BE2C (cell line): ENCODE results near the gene ALPK3.
"Not testable (repeated sequence)": the region's sequence is repeated elsewhere in the genome, so short reads cannot be mapped to it uniquely, and the experiment has no call there.

Experiments
- DNase-seq: peaks from one replicate; pipeline ENCODE4 v3.0.0-alpha.2; 2020
- H3K27me3 ChIP-seq: fragments of 250-450 bp; sonication (Bioruptor Pico); 2 replicates; pipeline ENCODE4 v1.5.1; 2020; ENCODE audit warnings: mild to moderate bottlenecking
- H3K36me3 ChIP-seq: fragments of 250-450 bp; sonication (Bioruptor Pico); 2 replicates; pipeline ENCODE4 v1.5.1; 2020; ENCODE audit warnings: mild to moderate bottlenecking
- H3K4me1 ChIP-seq: fragments of 250-450 bp; sonication (Bioruptor Pico); 2 replicates; pipeline ENCODE4 v1.5.1; 2020
- H3K4me3 ChIP-seq: 2 replicates; pipeline ENCODE4 v1.5.1; 2011; ENCODE audit warnings: low read depth, low read length
- H3K9me3 ChIP-seq: fragments of 250-450 bp; sonication (Bioruptor Pico); 2 replicates; pipeline ENCODE4 v1.5.1; 2020
- TF ChIP-seq, protein P1 (sequence below): IDR thresholded peaks from 2 replicates; pipeline ENCODE4 v1.5.1; 2012; ENCODE audit warnings: mild to moderate bottlenecking, low read depth, low read length

ALPK3 gene

DNA sequence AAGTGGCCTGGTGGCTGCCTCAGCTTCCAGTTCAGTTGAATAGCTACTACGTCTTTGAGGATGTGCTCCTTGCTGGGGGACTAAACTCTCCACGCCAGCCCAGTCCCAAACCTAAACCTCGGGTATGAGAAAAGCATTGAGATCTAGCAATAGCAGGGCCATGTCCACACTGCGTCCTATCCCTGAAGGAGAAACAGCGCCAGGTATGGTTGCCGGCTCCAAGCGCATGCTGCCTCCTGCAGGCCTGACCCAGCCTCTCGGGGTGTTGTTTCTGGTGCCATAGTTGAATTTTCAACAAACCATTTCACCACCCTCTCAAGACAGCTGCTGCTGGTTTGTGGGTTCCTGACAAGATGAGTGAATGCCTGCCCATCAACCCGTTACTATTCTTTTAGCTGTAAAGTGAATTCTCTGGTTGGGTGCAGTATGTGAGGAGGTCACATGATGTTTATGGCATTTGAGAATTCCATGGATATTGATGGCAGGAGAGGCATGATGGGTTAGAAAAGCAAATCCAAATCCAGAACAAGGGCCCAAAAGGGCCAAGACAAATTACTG lies 54.4 kb downstream of the ALPK3 start:
- Histone ChIP-seq H3K27me3 (no peaks in the 10 kb centered on the region), H3K36me3 (no peaks in the 10 kb centered on the region), H3K9me3 (no peaks in the 10 kb centered on the region), H3K4me3 (no peak overlapping the region), H3K4me1 (peaks cover 8% of the 10 kb centered on the region)
- DNase-seq = no peak
- TF ChIP-seq, protein P1, sequence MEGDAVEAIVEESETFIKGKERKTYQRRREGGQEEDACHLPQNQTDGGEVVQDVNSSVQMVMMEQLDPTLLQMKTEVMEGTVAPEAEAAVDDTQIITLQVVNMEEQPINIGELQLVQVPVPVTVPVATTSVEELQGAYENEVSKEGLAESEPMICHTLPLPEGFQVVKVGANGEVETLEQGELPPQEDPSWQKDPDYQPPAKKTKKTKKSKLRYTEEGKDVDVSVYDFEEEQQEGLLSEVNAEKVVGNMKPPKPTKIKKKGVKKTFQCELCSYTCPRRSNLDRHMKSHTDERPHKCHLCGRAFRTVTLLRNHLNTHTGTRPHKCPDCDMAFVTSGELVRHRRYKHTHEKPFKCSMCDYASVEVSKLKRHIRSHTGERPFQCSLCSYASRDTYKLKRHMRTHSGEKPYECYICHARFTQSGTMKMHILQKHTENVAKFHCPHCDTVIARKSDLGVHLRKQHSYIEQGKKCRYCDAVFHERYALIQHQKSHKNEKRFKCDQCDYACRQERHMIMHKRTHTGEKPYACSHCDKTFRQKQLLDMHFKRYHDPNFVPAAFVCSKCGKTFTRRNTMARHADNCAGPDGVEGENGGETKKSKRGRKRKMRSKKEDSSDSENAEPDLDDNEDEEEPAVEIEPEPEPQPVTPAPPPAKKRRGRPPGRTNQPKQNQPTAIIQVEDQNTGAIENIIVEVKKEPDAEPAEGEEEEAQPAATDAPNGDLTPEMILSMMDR = no peak

DNA sequence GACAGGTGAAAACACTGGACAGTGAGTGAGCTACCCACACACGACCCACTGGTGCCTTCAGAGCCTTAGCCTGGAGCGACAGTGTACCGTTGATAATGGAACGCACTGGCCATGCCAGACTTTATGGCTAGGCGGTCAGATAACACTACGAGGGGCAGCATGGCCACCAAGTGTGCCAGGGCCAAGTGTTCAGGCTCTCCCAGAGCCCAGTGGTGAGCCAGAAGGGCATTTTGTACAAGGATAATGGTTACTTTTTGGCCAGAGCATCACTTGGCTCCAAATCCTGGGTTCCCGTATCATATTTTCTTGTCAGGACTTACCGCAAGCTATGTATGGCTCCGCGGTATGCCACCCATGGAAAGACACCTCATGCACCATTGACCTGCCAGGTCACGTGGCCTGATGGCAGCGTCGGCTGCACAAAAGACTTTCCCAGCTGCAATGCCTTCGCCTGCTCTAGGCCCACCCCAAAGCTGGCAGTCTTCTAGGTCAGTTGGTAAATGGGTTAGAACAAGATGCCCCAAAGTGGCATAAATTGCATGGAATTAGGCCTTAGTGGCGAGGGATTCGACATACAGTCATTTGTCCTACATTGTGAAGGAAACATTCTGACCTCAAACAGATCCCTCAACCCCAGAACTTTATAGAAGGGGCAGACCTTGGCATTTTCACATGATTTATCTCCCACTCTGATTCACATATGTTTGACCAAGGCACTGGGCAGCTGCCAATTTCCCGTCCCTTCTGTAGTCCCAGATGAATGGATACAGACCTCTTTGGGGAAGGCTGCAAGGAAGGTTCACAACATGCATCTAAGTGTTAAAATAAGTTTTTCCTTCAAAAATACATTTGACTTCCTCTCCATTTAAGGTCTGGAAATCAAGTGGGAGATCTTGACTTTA lies 55.1 kb downstream of the ALPK3 start:
- peaks cover 8% of the 10 kb centered on the region for H3K4me1 ChIP-seq
- TF ChIP-seq, protein P1 = no peak
- DNase-seq = no peak
- no peaks in the 10 kb centered on the region for H3K27me3 ChIP-seq
- H3K4me3 ChIP-seq = no peak overlapping the region
- H3K36me3 ChIP-seq = no peaks in the 10 kb centered on the region
- no peaks in the 10 kb centered on the region for H3K9me3 ChIP-seq

DNA sequence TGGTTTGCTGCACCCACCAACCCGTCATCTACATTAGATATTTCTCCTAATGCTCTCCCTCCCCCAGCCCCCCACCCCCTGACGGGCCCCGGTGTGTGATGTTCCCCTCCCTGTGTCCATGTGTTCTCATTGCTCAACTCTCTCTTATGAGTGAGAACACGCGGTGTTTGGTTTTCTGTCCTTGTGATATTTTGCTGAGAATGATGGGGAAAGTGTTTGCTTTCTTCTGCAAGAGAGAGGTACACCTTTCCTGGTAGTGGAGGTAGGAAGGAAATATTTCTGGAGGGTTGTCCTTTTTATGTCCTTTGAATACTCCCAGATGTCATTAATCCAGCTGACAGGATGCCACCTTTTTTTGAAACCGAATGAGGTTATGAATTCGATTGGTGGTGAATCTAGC lies 56.8 kb downstream of the ALPK3 start:
- Histone ChIP-seq H3K9me3 (no peaks in the 10 kb centered on the region), H3K27me3 (no peaks in the 10 kb centered on the region), H3K36me3 (no peaks in the 10 kb centered on the region), H3K4me3 (no peak overlapping the region), H3K4me1 (peaks cover 8% of the 10 kb centered on the region)
- TF ChIP-seq, protein P1 = no peak
- DNase-seq = no peak

DNA sequence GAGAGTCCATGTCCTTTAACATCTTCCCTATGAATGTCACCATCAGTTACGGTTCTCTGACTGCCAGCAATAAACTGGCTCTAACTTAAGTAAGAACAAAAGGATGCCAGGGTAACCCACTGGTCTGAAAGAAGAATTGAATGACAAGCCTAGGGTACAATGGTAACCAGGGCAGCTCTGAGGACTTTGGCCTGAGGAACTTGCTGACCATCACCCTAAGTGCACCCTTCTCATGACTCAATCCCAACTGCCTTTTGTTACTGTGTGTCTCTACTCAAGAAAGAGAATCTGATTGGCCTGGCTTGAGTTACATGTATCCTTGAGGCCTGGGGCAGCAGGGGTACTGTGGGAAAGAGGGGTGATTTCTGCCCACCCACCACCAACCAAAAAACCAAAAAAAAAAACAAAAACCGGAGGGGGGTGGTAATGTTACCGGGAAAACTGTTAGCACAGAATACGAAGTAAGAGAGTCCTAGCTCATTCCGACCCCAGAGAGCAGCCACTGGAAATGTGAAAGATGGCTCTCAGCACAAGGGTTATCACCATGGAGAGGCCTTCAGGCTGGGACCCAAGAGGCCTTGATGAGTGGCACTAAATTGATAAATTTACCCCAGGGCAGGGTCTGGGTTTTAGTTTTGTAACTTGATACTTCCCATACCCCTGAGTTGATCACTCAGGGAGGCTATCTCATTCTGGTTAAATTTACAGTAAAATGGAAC lies 58.0 kb downstream of the ALPK3 start:
- Histone ChIP-seq H3K27me3 (no peaks in the 10 kb centered on the region), H3K4me3 (no peak overlapping the region), H3K4me1 (peaks cover 8% of the 10 kb centered on the region), H3K9me3 (no peaks in the 10 kb centered on the region), H3K36me3 (no peaks in the 10 kb centered on the region)
- DNase-seq = peak; percentile 40
- TF ChIP-seq, protein P1 = no peak

DNA sequence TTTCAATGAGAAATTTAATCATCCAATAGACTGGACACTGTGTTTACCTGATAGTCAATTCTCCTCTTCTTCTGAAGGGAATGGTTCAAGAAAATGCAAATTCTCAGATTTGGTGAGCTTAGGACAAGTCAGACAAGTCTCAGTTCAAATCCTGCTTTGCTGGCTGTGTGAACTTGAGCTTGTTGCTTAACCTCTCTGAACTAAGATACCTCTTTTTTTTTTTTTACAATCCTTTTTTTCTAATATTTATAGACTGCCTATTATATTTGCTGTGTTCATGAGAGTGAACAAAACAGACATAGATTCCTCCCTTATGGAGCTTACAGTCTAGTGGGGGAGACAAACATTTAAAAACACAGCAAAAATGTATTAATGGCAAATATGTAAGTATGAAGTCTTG lies 59.1 kb downstream of the ALPK3 start:
- Histone ChIP-seq H3K4me1 (peaks cover 8% of the 10 kb centered on the region), H3K36me3 (no peaks in the 10 kb centered on the region), H3K9me3 (no peaks in the 10 kb centered on the region), H3K27me3 (no peaks in the 10 kb centered on the region), H3K4me3 (no peak overlapping the region)
- DNase-seq = no peak
- TF ChIP-seq, protein P1 = no peak

DNA sequence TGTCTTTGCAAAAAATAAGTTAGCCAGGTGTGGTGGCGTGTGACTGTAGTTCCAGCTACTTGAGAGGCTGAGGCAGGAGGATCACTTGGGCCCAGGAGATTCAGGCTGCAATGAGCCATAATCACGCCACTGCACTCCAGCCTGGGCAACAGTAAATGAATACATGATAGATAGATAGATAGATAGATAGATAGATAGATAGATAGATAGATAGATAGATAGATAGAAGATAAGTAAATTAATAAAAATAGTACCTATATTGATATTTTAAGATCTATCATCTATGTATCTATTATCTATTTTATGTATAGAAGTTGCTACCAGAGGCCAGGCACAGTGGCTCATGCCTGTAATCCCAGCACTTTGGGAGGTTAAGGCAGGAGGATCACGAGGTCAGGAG lies 60.5 kb downstream of the ALPK3 start:
- not testable (repeated sequence) for H3K9me3 ChIP-seq, H3K4me3 ChIP-seq, H3K36me3 ChIP-seq, H3K27me3 ChIP-seq, DNase-seq, H3K4me1 ChIP-seq
